IMR-90 (cell line): ENCODE data around the gene CCDC185. TPM values are rescaled to one million over a fixed set of nuclear protein-coding genes. Genes with fewer than 3 reads are reported as not detected.

Source experiments
- ATAC-seq: fragments of 200-7000 bp; cut with Tn5 transposase; 2 replicates; pipeline ENCODE4 v1.9.1; 2020; ENCODE audit warnings: low read depth, mild to moderate bottlenecking, moderate library complexity
- BruUV-seq: library from RNA; stranded (reverse); fragments of 400-500 nt; replicated peaks from 2 replicates; lab custom pipeline; 2021; lab: Mats Ljungman, UMichigan
- CTCF ChIA-PET: fragments of 300-600 bp; formaldehyde crosslinking; extraction: SDS; loops from one replicate; lab custom pipeline; 2021; ENCODE audit warnings: antibody characterized with exemption; lab: Yijun Ruan, JAX
- POLR2A ChIA-PET: fragments of 300-600 bp; sonication (Branson Sonifier 250); formaldehyde crosslinking; loops from one replicate; lab custom pipeline; 2022; ENCODE audit warnings: antibody characterized with exemption; ENCODE audit not compliant: unreplicated experiment; lab: Charles Lee
- DNase-seq: peaks from one replicate; pipeline ENCODE4 v3.0.0; 2013
- H2AFZ ChIP-seq: replicated peaks from 2 replicates; pipeline ENCODE3; 2013; ENCODE audit warnings: low read length, mild to moderate bottlenecking; ENCODE audit not compliant: poor library complexity
- H2AK5ac ChIP-seq: 2 replicates; pipeline ENCODE4 v1.6.1; 2013; ENCODE audit warnings: low read depth, low read length, inconsistent platforms
- H2AK9ac ChIP-seq: replicated peaks from 2 replicates; pipeline ENCODE3; 2013; ENCODE audit warnings: mild to moderate bottlenecking, low read depth, low read length, moderate library complexity; ENCODE audit not compliant: poor library complexity
- H2BK120ac ChIP-seq: 2 replicates; pipeline ENCODE4 v1.6.1; 2013; ENCODE audit warnings: low read depth, low read length, inconsistent platforms
- H2BK15ac ChIP-seq: 3 replicates; pipeline ENCODE4 v1.6.1; 2013; ENCODE audit warnings: low read depth, low read length, inconsistent platforms
- H2BK20ac ChIP-seq: 2 replicates; pipeline ENCODE4 v1.6.1; 2013; ENCODE audit warnings: low read depth, mild to moderate bottlenecking, inconsistent platforms, low read length, moderate library complexity
- H2BK5ac ChIP-seq: 2 replicates; pipeline ENCODE4 v1.6.1; 2013; ENCODE audit warnings: mild to moderate bottlenecking, low read depth, low read length, inconsistent platforms; ENCODE audit not compliant: poor library complexity, severe bottlenecking
- H3K14ac ChIP-seq: replicated peaks from 2 replicates; pipeline ENCODE4 v1.6.1; 2013; ENCODE audit warnings: low read depth, low read length, inconsistent platforms
- H3K18ac ChIP-seq: 2 replicates; pipeline ENCODE4 v1.6.1; 2013; ENCODE audit warnings: low read depth, low read length, control low read depth
- H3K23ac ChIP-seq: 2 replicates; pipeline ENCODE4 v1.6.1; 2013; ENCODE audit warnings: low read depth, low read length, inconsistent platforms
- H3K27ac ChIP-seq: 2 replicates; pipeline ENCODE4 v1.5.1; 2013; ENCODE audit warnings: mild to moderate bottlenecking, control low read depth, low read length; ENCODE audit not compliant: insufficient read depth
- H3K27me3 ChIP-seq: 2 replicates; pipeline ENCODE4 v1.6.1; 2013; ENCODE audit warnings: low read length; ENCODE audit not compliant: control insufficient read depth, insufficient read depth
- H3K36me3 ChIP-seq: 2 replicates; pipeline ENCODE4 v1.6.1; 2013; ENCODE audit warnings: low read length, mixed read lengths; ENCODE audit not compliant: control insufficient read depth, insufficient read depth
- H3K4ac ChIP-seq: 2 replicates; pipeline ENCODE4 v1.6.1; 2013; ENCODE audit warnings: low read depth, low read length, inconsistent platforms
- H3K4me1 ChIP-seq: 2 replicates; pipeline ENCODE4 v1.6.1; 2013; ENCODE audit warnings: low read length, mixed read lengths; ENCODE audit not compliant: control insufficient read depth, insufficient read depth
- H3K4me2 ChIP-seq: 2 replicates; pipeline ENCODE4 v1.6.1; 2013; ENCODE audit warnings: low read depth, mild to moderate bottlenecking, control low read depth, low read length, moderate library complexity
- H3K4me3 ChIP-seq: 2 replicates; pipeline ENCODE4 v1.5.1; 2013; ENCODE audit warnings: low read depth, mild to moderate bottlenecking, control low read depth, low read length, moderate library complexity; ENCODE audit not compliant: insufficient read depth
- H3K56ac ChIP-seq: 2 replicates; pipeline ENCODE4 v1.6.1; 2013; ENCODE audit warnings: low read length, inconsistent platforms; ENCODE audit not compliant: insufficient read depth; ENCODE audit errors: extremely low read depth
- H3K79me1 ChIP-seq, 2 experiments: 2 replicates each; pipeline ENCODE4 v1.6.1; 2013; ENCODE audit warnings: low read length in 2 of 2, inconsistent platforms in 1 of 2, low read depth in 1 of 2
- H3K9ac ChIP-seq: 2 replicates; pipeline ENCODE4 v1.6.1; 2013; ENCODE audit warnings: low read depth, low read length, control low read depth
- H3K9me1 ChIP-seq: 2 replicates; pipeline ENCODE4 v1.6.1; 2013; ENCODE audit warnings: low read length, inconsistent platforms; ENCODE audit not compliant: insufficient read depth
- H3K9me3 ChIP-seq: 2 replicates; pipeline ENCODE4 v1.6.1; 2013; ENCODE audit warnings: low read length; ENCODE audit not compliant: control insufficient read depth, insufficient read depth
- H4K20me1 ChIP-seq: 2 replicates; pipeline ENCODE4 v1.6.1; 2013; ENCODE audit warnings: low read length, inconsistent platforms; ENCODE audit not compliant: insufficient read depth
- H4K5ac ChIP-seq: 2 replicates; pipeline ENCODE4 v1.6.1; 2013; ENCODE audit warnings: mild to moderate bottlenecking, low read depth, low read length, control low read depth
- H4K8ac ChIP-seq, 2 experiments: 2 replicates each; pipeline ENCODE4 v1.6.1; 2013; ENCODE audit warnings: low read depth in 2 of 2, low read length in 2 of 2, control low read depth in 1 of 2, inconsistent platforms in 1 of 2
- H4K91ac ChIP-seq: 2 replicates; pipeline ENCODE4 v1.6.1; 2013; ENCODE audit warnings: low read depth, low read length, inconsistent platforms; ENCODE audit not compliant: insufficient read depth
- CTCF ChIP-seq: conservative IDR thresholded peaks from 2 replicates; pipeline ENCODE4 v1.5.1; 2012; ENCODE audit warnings: mild to moderate bottlenecking, low read depth, low read length, improper control_type of control experiment
- FOS ChIP-seq: fragments of 150-350 bp; IDR thresholded peaks from 2 replicates; pipeline ENCODE4 v1.6.1; 2016; ENCODE audit warnings: low read depth, low read length
- RCOR1 ChIP-seq: IDR thresholded peaks from 2 replicates; pipeline ENCODE4 v1.6.1; 2012; ENCODE audit warnings: mild to moderate bottlenecking, low read length, improper control_type of control experiment; ENCODE audit not compliant: insufficient replicate concordance
- WGBS, 2 experiments: methylation state at CpG; one replicate each; pipeline versions ENCODE4 v1.1.5 to v1.1.7; 2013; ENCODE audit warnings: missing lambda C conversion rate in 2 of 2; ENCODE audit not compliant: insufficient read length in 1 of 2; ENCODE audit errors: extremely low coverage in 2 of 2; 5-methylcytosine and 5-hydroxymethylcytosine counted together
- dilution Hi-C: fragments of 300-500 bp; cut with HindIII; formaldehyde crosslinking; loops from one replicate; pipeline ENCODE4 v1.14.3; 2018; ENCODE audit warnings: low sequenced_read_pairs; ENCODE audit not compliant: unreplicated experiment
- in situ Hi-C: fragments of 300-500 bp; cut with MboI; formaldehyde crosslinking; loops from 3 replicates; pipeline ENCODE4 v1.14.3; 2019; ENCODE audit warnings: low sequenced_read_pairs, inconsistent platforms, mixed read lengths
- intact Hi-C: fragments of 100-400 bp; cut with micrococcal nuclease; formaldehyde crosslinking; loops from 2 replicates; pipeline ENCODE4 v1.10.0; 2022
- polyA plus RNA-seq, 3 experiments: library from polyadenylated mRNA; depleted of rRNA; stranded (reverse); fragments of >200 nt; gene quantifications; 2 replicates each; pipeline ENCODE4 v1.2.3, GENCODE V29; 2012; ENCODE audit warnings: low replicate concordance in 1 of 3
- total RNA-seq: library from RNA; depleted of rRNA; stranded (reverse); fragments of >200 nt; gene quantifications from 2 replicates; pipeline ENCODE4 v1.2.3, GENCODE V29; 2012

Gene CCDC185
- total and polyA plus RNA-seq, 2 of the 4 experiments (the other 2 are of a cell fraction) = not detected

DNA sequence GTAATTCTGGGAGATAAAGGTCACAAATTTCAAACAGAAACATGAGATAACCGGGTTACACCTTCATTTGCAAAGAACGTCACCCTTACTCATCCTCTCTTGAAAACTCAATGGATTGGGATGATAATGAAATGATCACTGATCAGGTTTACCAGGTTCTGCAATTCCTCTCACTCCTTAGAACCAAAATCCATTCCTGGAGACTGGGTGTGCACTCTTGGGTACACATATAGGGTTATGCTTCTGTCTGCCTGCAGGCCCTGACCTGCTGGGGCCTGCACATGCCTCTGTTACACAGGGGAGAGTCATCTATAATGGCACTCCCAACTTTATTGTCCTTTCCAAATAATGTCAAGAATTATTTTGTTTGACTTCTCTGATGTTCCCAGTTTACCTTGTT is 37.5 kb upstream of the CCDC185 start:
- no peak overlapping the region for H3K14ac ChIP-seq
- no peak overlapping the region for H2BK120ac ChIP-seq
- no peak overlapping the region for H2AK5ac ChIP-seq
- no peak overlapping the region for H3K27ac ChIP-seq
- H2AK9ac ChIP-seq = no peak overlapping the region
- ChIA-PET CTCF (no interaction called here), POLR2A (no interaction called here)
- H3K23ac ChIP-seq = no peak overlapping the region
- no peak overlapping the region for H3K9ac ChIP-seq
- no peak overlapping the region for H2BK15ac ChIP-seq
- no peak overlapping the region for H4K5ac ChIP-seq
- WGBS, 2 experiments = no CpG with 5 or more reads among the region's 2 CpGs
- no peak overlapping the region for H3K56ac ChIP-seq
- DNase-seq (no peak), ATAC-seq (no peak)
- TF ChIP-seq FOS (no peak), CTCF (no peak), RCOR1 (no peak)
- H4K91ac ChIP-seq = no peak overlapping the region
- no peak overlapping the region for H4K8ac ChIP-seq
- H3K9me3 ChIP-seq = no peaks in the 10 kb centered on the region
- no peak overlapping the region for H2AFZ ChIP-seq
- no peak overlapping the region for H2BK20ac ChIP-seq
- H3K36me3 ChIP-seq = no peaks in the 10 kb centered on the region
- H3K4ac ChIP-seq = no peak overlapping the region
- no peaks in the 10 kb centered on the region for H3K79me1 ChIP-seq
- H3K9me1 ChIP-seq = no peaks in the 10 kb centered on the region
- BruUV-seq = no TSS peak
- H3K4me2 ChIP-seq = no peak overlapping the region
- H3K4me3 ChIP-seq = no peak overlapping the region
- in situ Hi-C loops = no loop called here
- dilution Hi-C loops = no loop called here
- H2BK5ac ChIP-seq = no peak overlapping the region
- intact Hi-C loops = no loop called here
- H3K18ac ChIP-seq = no peak overlapping the region
- peaks cover 53% of the 10 kb centered on the region for H3K27me3 ChIP-seq
- no peaks in the 10 kb centered on the region for H4K20me1 ChIP-seq
- no peaks in the 10 kb centered on the region for H3K4me1 ChIP-seq
